GM12878 (cell line): Measurements from ENCODE around the gene NUDCD2. TPM values are rescaled to one million over a fixed set of nuclear protein-coding genes. Genes with fewer than 3 reads are reported as not detected.

Experiments used
- ATAC-seq: fragments of 200-7000 bp; cut with Tn5 transposase; 3 replicates; pipeline ENCODE4 v1.9.1; 2020; ENCODE audit warnings: mild to moderate bottlenecking, moderate library complexity
- BruUV-seq: library from RNA; stranded (reverse); fragments of 400-500 nt; replicated peaks from 2 replicates; lab custom pipeline; 2021; lab: Mats Ljungman, UMichigan
- CTCF ChIA-PET: fragments of 300-600 bp; sonication (Branson Sonifier 250); formaldehyde crosslinking; extraction: SDS; loops from one replicate; lab custom pipeline; 2021; ENCODE audit warnings: inconsistent platforms; lab: Yijun Ruan, JAX
- POLR2A ChIA-PET: fragments of 350-600 bp; formaldehyde crosslinking; extraction: SDS; loops from one replicate; lab custom pipeline; 2021; ENCODE audit warnings: inconsistent platforms; lab: Charles Lee
- RAD21 ChIA-PET: fragments of 300-600 bp; sonication (Branson Sonifier 250); formaldehyde crosslinking; loops from one replicate; lab custom pipeline; 2023; ENCODE audit warnings: antibody characterized with exemption; ENCODE audit not compliant: unreplicated experiment; lab: Charles Lee
- SMC1A ChIA-PET: fragments of 300-600 bp; sonication (Branson Sonifier 250); formaldehyde crosslinking; loops from one replicate; lab custom pipeline; 2023; ENCODE audit not compliant: unreplicated experiment, uncharacterized antibody; lab: Charles Lee
- DNase-seq: peaks from one replicate; pipeline ENCODE4 v3.0.0-alpha.2; 2011; ENCODE audit warnings: low read depth, low spot score
- FAIRE-seq: peaks from 3 replicates; lab custom pipeline; 2011; peaks lifted over from hg19 to GRCh38; lab: Jason Lieb, UNC
- H2AFZ ChIP-seq: 2 replicates; pipeline ENCODE4 v1.6.0; 2011; ENCODE audit warnings: low read depth, low read length, control low read depth; ENCODE audit not compliant: control insufficient read depth
- H3K27ac ChIP-seq: 2 replicates; pipeline ENCODE4 v1.5.1; 2011; ENCODE audit warnings: control low read depth; ENCODE audit not compliant: control insufficient read depth, insufficient read depth
- H3K27me3 ChIP-seq, 2 experiments: replicated peaks in 1 of 2; 2 replicates each; pipeline versions ENCODE4 v1.6.0 to v1.6.1; 2011; ENCODE audit warnings: low read length in 1 of 2; ENCODE audit not compliant: control insufficient read depth in 2 of 2, insufficient read depth in 2 of 2
- H3K36me3 ChIP-seq, 2 experiments: 2 replicates each; pipeline ENCODE4 v1.5.1; 2011; ENCODE audit warnings: low read length in 1 of 2; ENCODE audit not compliant: control insufficient read depth in 2 of 2, insufficient read depth in 2 of 2
- H3K4me1 ChIP-seq: 2 replicates; pipeline ENCODE4 v1.6.1; 2011; ENCODE audit warnings: mild to moderate bottlenecking, low read length, moderate library complexity, mixed read lengths; ENCODE audit not compliant: control insufficient read depth, insufficient read depth
- H3K4me2 ChIP-seq: 2 replicates; pipeline ENCODE4 v1.6.0; 2011; ENCODE audit warnings: control low read depth; ENCODE audit not compliant: control insufficient read depth, insufficient read depth
- H3K4me3 ChIP-seq: fragments of 200-600 bp; sonication (generic); 2 replicates; pipeline ENCODE4 v1.5.1; 2016
- H3K79me2 ChIP-seq: 2 replicates; pipeline ENCODE4 v1.6.0; 2011; ENCODE audit warnings: low read length; ENCODE audit not compliant: control insufficient read depth, insufficient read depth
- H3K9ac ChIP-seq: 2 replicates; pipeline ENCODE4 v1.8.0; 2011; ENCODE audit warnings: low read length, control low read depth, mixed read lengths; ENCODE audit not compliant: control insufficient read depth, insufficient read depth
- H3K9me3 ChIP-seq: replicated peaks from 3 replicates; pipeline ENCODE4 v1.5.1; 2011; ENCODE audit warnings: mild to moderate bottlenecking, low read length; ENCODE audit not compliant: control insufficient read depth, insufficient read depth
- H4K20me1 ChIP-seq: 2 replicates; pipeline ENCODE4 v1.6.0; 2011; ENCODE audit not compliant: control insufficient read depth, insufficient read depth
- EGR1 ChIP-seq, 2 experiments: IDR thresholded peaks; 1 replicate in 1 of 2; 2 replicates in 1 of 2; pipeline ENCODE4 v1.6.1; 2011 to 2012; ENCODE audit warnings: low read depth in 2 of 2, low read length in 2 of 2, borderline replicate concordance in 1 of 2, mild to moderate bottlenecking in 1 of 2, moderate library complexity in 1 of 2
- HCFC1 ChIP-seq: fragments of 150-350 bp; IDR thresholded peaks from 2 replicates; pipeline ENCODE4 v1.6.1; 2014; ENCODE audit warnings: low read length
- IRF3 ChIP-seq: fragments of 450-650 bp; IDR thresholded peaks from 2 replicates; pipeline ENCODE4 v1.6.1; 2014; ENCODE audit warnings: mild to moderate bottlenecking
- NFYA ChIP-seq: IDR thresholded peaks from 2 replicates; pipeline ENCODE4 v1.6.1; 2011; ENCODE audit warnings: low read depth, mild to moderate bottlenecking, low read length, improper control_type of control experiment, borderline replicate concordance
- NR2F1 ChIP-seq: fragments of 450-650 bp; conservative IDR thresholded peaks from 2 replicates; pipeline ENCODE4 v1.6.1; 2017; ENCODE audit warnings: mild to moderate bottlenecking
- RCOR1 ChIP-seq: conservative IDR thresholded peaks from 2 replicates; pipeline ENCODE4 v1.6.1; 2012; ENCODE audit warnings: low read depth, low read length, improper control_type of control experiment
- SMC3 ChIP-seq: IDR thresholded peaks from 2 replicates; pipeline ENCODE4 v1.6.1; 2011; ENCODE audit warnings: low read length, improper control_type of control experiment, borderline replicate concordance
- SRF ChIP-seq, 2 experiments: IDR thresholded peaks; 2 replicates each; pipeline ENCODE4 v1.6.1; 2011; ENCODE audit warnings: low read depth in 2 of 2, low read length in 2 of 2, mild to moderate bottlenecking in 1 of 2, moderate library complexity in 1 of 2
- STAT1 ChIP-seq: fragments of 450-650 bp; conservative IDR thresholded peaks from 2 replicates; pipeline ENCODE4 v1.6.1; 2014; ENCODE audit warnings: antibody characterized with exemption, mild to moderate bottlenecking
- TBL1XR1 ChIP-seq: IDR thresholded peaks from 2 replicates; pipeline ENCODE4 v1.6.1; 2012; ENCODE audit warnings: low read depth, low read length, improper control_type of control experiment
- WGBS: methylation state at CpG from one replicate; pipeline ENCODE4 v1.1.6; 2016; ENCODE audit warnings: low lambda C conversion rate; ENCODE audit not compliant: insufficient replicate concordance, insufficient coverage; ENCODE audit errors: missing lambda C conversion rate; 5-methylcytosine and 5-hydroxymethylcytosine counted together
- in situ Hi-C: fragments of 300-500 bp; cut with MboI; formaldehyde crosslinking; loops from 9 replicates; pipeline ENCODE4 v1.14.3; 2018; ENCODE audit warnings: mixed read lengths
- intact Hi-C: fragments of 100-400 bp; cut with micrococcal nuclease; formaldehyde crosslinking; loops from one replicate; pipeline ENCODE4 v1.14.2; 2022; ENCODE audit not compliant: unreplicated experiment
- polyA plus RNA-seq, 11 experiments: library from polyadenylated mRNA; depleted of rRNA in 4 of 11; unstranded in 6 of 11; stranded (reverse) in 5 of 11; fragments of >200 nt; fragmentation: Nextera tagmentation in 4 of 11; fragmentation: Illumina TruSeq in 1 of 11; extraction: Ambion mirVana in 4 of 11; extraction: Trizol in 1 of 11; gene quantifications; 1 replicate in 1 of 11; 2 replicates in 10 of 11; pipeline versions ENCODE4 v1.2.1 to v1.2.3, GENCODE V29; 2011 to 2016; ENCODE audit warnings: inconsistent platforms in 2 of 11, missing spikeins in 2 of 11, low read depth in 1 of 11
- total RNA-seq, 4 experiments: library from RNA; depleted of rRNA in 3 of 4; stranded (reverse); fragments of >200 nt in 3 of 4; fragmentation: Illumina TruSeq in 1 of 4; extraction: Trizol in 1 of 4; gene quantifications; 2 replicates each; pipeline versions ENCODE4 v1.2.1 to v1.2.3, GENCODE V29; 2013 to 2021

The NUDCD2 gene
- total and polyA plus RNA-seq, 10 of the 15 experiments (the other 5 are each of a cell fraction or from before 2014, with no cell fraction given), result 9.1 to 133 (median 24.6) TPM

- Histone ChIP-seq H3K27me3 (no peaks in the 10 kb centered on the region), H3K9me3 (no peaks in the 10 kb centered on the region; the same call in 2 of the 3 replicates), H3K27ac (no peak overlapping the region)
- no peak for FAIRE-seq
- no TSS peak for BruUV-seq
- CTCF ChIA-PET, result interaction anchor here (1.0 to 1.1 kb wide), 2 partner anchors 9 to 14 kb away, joined by 3 read pairs; no protein-coding TSS in a partner anchor
- POLR2A ChIA-PET, result interaction anchor here (0.9 to 1.2 kb wide), 2 partner anchors 11 to 13 kb away, joined by 3 to 4 read pairs; no protein-coding TSS in a partner anchor
- TF ChIP-seq TBL1XR1, result no peak
- no peak for TF ChIP-seq SRF (IDR thresholded peaks at IDR 0.05; ENCODE audit: low read depth in 2 of 2, low read length in 2 of 2)
- TF ChIP-seq EGR1 (IDR thresholded peaks at IDR 0.05; ENCODE audit: borderline replicate concordance in 1 of 2, low read depth in 2 of 2, low read length in 2 of 2), result no peak
- no peak for TF ChIP-seq RCOR1
- no peak for TF ChIP-seq SMC3
- no peak for TF ChIP-seq NFYA
- no peak for TF ChIP-seq IRF3
- no peak for TF ChIP-seq STAT1
- TF ChIP-seq NR2F1, result no peak
- no peak for TF ChIP-seq HCFC1
- TF ChIP-seq, all 136 proteins: peak for 0
- in situ Hi-C loops (no loop called here), intact Hi-C loops (no loop called here)
- 100% methylated on average over 5 of the region's 6 CpGs for WGBS
- ATAC-seq (no peak), DNase-seq (no peak)
- Histone ChIP-seq H3K4me2 (no peak overlapping the region), H4K20me1 (no peaks in the 10 kb centered on the region), H3K36me3 (peaks cover 0 to 37% of the 10 kb centered on the region in 2 experiments; a peak in 3 of 4 replicates), H3K79me2 (peaks cover 7% of the 10 kb centered on the region), H3K4me3 (no peak overlapping the region), H3K4me1 (no peaks in the 10 kb centered on the region), H2AFZ (no peak overlapping the region), H3K9ac (no peak overlapping the region)
- ChIA-PET RAD21 (interaction anchor here (0.6 to 1.1 kb wide), 2 partner anchors 117 to 994 kb away, joined by 3 read pairs; no protein-coding TSS in a partner anchor), SMC1A (no interaction called here)
Measured at GRCh38 chr5:163445345-163445744, 14.6 kb downstream of the NUDCD2 start.
